GM18499 (cell line): ENCODE results near the gene JAKMIP2.
"Not testable (repeated sequence)": the region's sequence is repeated elsewhere in the genome, so short reads cannot be mapped to it uniquely, and the experiment has no call there.

Source experiments
- ATAC-seq: cut with Tn5 transposase; IDR thresholded peaks from one replicate; pipeline ENCODE4 v1.9.1; 2021; ENCODE audit warnings: moderate number of reproducible peaks; ENCODE audit not compliant: insufficient read depth, unreplicated experiment

JAKMIP2 gene

GRCh38 chr5:147782110-147783028, at the start of gene JAKMIP2:
TSS of gene JAKMIP2 (minus strand) at chr5:147782728. CDS start at chr5:147671806, 110,922 bp downstream.
- peak; percentile 75 for ATAC-seq

- ATAC-seq = no peak
Measured at GRCh38 chr5:147831465-147831864, 48.9 kb upstream of the JAKMIP2 start, which contains the start of gene SPINK1. TSS of gene SPINK1 (minus strand) at chr5:147831671. CDS start at chr5:147831577, 94 bp downstream.

- no peak for ATAC-seq
Measured at GRCh38 chr5:147830035-147830434, 47.5 kb upstream of the JAKMIP2 start.

- ATAC-seq = not testable (repeated sequence)
Measured at GRCh38 chr5:147827017-147827416, 44.5 kb upstream of the JAKMIP2 start.

GRCh38 chr5:147826361-147826760, 43.8 kb upstream of the JAKMIP2 start:
- no peak for ATAC-seq

GRCh38 chr5:147822686-147823491, 40.4 kb upstream of the JAKMIP2 start:
- no peak for ATAC-seq

GRCh38 chr5:147822222-147822621, 39.7 kb upstream of the JAKMIP2 start:
- not testable (repeated sequence) for ATAC-seq

GRCh38 chr5:147821766-147822165, 39.2 kb upstream of the JAKMIP2 start:
- ATAC-seq = no peak

- ATAC-seq = no peak
Measured at GRCh38 chr5:147819261-147819770, 36.8 kb upstream of the JAKMIP2 start.

- ATAC-seq = no peak
Measured at GRCh38 chr5:147818290-147818689, 35.8 kb upstream of the JAKMIP2 start.

GRCh38 chr5:147813696-147814095, 31.2 kb upstream of the JAKMIP2 start:
- ATAC-seq = no peak

GRCh38 chr5:147809830-147810666, 27.5 kb upstream of the JAKMIP2 start:
- no peak for ATAC-seq

GRCh38 chr5:147805030-147805454, 22.5 kb upstream of the JAKMIP2 start:
- ATAC-seq = peak; percentile 97

- ATAC-seq = no peak
Measured at GRCh38 chr5:147804334-147804733, 21.8 kb upstream of the JAKMIP2 start.

- ATAC-seq = no peak
Measured at GRCh38 chr5:147803926-147804325, 21.4 kb upstream of the JAKMIP2 start.

GRCh38 chr5:147803161-147803560, 20.6 kb upstream of the JAKMIP2 start:
- ATAC-seq = not testable (repeated sequence)

GRCh38 chr5:147801461-147801860, 18.9 kb upstream of the JAKMIP2 start:
- ATAC-seq = no peak

GRCh38 chr5:147800491-147800890, 18.0 kb upstream of the JAKMIP2 start:
- ATAC-seq = no peak

GRCh38 chr5:147796556-147797308, 14.2 kb upstream of the JAKMIP2 start:
- ATAC-seq = no peak
